ENCODE results near the gene TMEM229B.
"Not testable (repeated sequence)": the region's sequence is repeated elsewhere in the genome, so short reads cannot be mapped to it uniquely, and the experiment has no call there.

Gene TMEM229B

DNA sequence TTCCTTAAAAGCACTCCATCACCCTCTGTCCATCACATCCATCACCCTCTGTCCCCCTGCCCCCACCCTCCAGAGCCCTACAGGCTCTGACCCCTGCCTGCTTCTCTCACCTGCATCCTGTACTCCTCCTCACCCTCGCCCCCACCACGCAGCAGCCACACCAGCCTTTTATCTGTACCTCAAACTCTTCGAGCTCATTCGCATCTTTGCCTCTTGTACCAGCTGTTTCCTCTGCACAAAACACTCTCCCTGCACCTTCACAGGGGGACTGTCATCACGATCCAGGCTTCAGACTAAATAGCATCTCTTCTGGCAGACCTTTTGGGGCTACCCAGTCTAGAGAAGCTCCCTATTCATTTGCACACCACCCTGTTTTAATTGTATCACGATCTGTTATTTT lies 24.1 kb downstream of the TMEM229B start:
- no peaks in the 10 kb centered on the region for H3K27me3 ChIP-seq (ENCODE audit: low read depth, low read length)
- H3K9me3 ChIP-seq (ENCODE audit: control insufficient read depth in 1 of 2, low read length in 2 of 2) = no peaks in the 10 kb centered on the region
- H3K4me3 ChIP-seq (ENCODE audit: low read depth in 1 of 2, low read length in 2 of 2) = no peak overlapping the region
- H3K4me1 ChIP-seq (ENCODE audit: control insufficient read depth in 1 of 2, insufficient read depth in 2 of 2, low read length in 2 of 2) = no peaks in the 10 kb centered on the region
- H3K27ac ChIP-seq (ENCODE audit: low read length) = no peak overlapping the region
- no peaks in the 10 kb centered on the region for H3K36me3 ChIP-seq (ENCODE audit: control insufficient read depth in 1 of 2, insufficient read depth in 2 of 2, low read length in 2 of 2)

DNA sequence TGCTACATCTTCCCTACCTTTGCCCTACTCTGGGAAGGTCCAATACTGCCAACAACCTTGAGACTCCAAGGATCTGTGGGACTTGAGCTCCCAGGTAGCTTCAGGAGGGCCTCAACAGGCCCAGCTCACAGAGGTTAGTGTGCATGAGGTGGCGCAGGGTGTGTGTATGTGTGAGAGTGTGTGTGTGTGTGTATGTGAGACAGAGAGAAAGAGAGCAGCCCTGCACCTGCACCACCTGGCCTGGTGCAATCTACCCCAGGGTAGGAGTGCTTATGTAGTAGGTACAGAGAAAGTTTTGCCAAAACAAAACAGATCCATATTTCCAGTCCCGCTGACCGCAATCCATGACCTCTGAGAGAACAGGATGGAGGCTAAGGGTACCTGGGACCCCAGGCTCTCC lies 24.6 kb downstream of the TMEM229B start:
- no peak overlapping the region for H3K27ac ChIP-seq (ENCODE audit: low read length)
- H3K36me3 ChIP-seq (ENCODE audit: control insufficient read depth in 1 of 2, insufficient read depth in 2 of 2, low read length in 2 of 2) = no peaks in the 10 kb centered on the region
- no peaks in the 10 kb centered on the region for H3K4me1 ChIP-seq (ENCODE audit: control insufficient read depth in 1 of 2, insufficient read depth in 2 of 2, low read length in 2 of 2)

DNA sequence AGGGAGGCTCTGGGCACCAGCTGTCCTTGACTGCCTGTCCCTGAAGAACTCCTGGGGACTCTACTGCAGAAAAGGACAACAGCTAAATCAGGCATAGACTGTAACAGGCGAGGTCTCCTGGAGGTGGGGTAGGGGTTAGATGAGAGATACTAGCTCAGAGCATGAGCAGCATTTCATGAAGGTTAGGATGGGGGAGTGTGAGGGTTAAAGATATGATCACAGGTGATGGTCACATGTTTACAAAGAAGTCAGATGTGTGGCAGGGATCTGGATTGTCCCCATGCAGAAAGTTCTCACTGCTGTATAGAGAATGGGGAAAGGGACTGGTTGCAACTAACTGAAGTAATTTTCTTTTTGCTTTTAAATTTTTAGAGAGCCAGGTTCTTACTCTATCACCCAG lies 26.5 kb downstream of the TMEM229B start:
- Histone ChIP-seq H3K9me3 (ENCODE audit: control insufficient read depth in 1 of 2, low read length in 2 of 2) (no peaks in the 10 kb centered on the region), H3K27me3 (ENCODE audit: low read depth, low read length) (no peaks in the 10 kb centered on the region), H3K4me1 (ENCODE audit: control insufficient read depth in 1 of 2, insufficient read depth in 2 of 2, low read length in 2 of 2) (no peaks in the 10 kb centered on the region), H3K4me3 (ENCODE audit: low read depth in 1 of 2, low read length in 2 of 2) (no peak overlapping the region), H3K36me3 (ENCODE audit: control insufficient read depth in 1 of 2, insufficient read depth in 2 of 2, low read length in 2 of 2) (no peaks in the 10 kb centered on the region), H3K27ac (ENCODE audit: low read length) (no peak overlapping the region)

More for the DNA sequence above, 24.6 kb downstream of the TMEM229B start:
- Histone ChIP-seq H3K4me3 (ENCODE audit: low read depth in 1 of 2, low read length in 2 of 2) (no peak overlapping the region), H3K9me3 (ENCODE audit: control insufficient read depth in 1 of 2, low read length in 2 of 2) (no peaks in the 10 kb centered on the region), H3K27me3 (ENCODE audit: low read depth, low read length) (no peaks in the 10 kb centered on the region)

DNA sequence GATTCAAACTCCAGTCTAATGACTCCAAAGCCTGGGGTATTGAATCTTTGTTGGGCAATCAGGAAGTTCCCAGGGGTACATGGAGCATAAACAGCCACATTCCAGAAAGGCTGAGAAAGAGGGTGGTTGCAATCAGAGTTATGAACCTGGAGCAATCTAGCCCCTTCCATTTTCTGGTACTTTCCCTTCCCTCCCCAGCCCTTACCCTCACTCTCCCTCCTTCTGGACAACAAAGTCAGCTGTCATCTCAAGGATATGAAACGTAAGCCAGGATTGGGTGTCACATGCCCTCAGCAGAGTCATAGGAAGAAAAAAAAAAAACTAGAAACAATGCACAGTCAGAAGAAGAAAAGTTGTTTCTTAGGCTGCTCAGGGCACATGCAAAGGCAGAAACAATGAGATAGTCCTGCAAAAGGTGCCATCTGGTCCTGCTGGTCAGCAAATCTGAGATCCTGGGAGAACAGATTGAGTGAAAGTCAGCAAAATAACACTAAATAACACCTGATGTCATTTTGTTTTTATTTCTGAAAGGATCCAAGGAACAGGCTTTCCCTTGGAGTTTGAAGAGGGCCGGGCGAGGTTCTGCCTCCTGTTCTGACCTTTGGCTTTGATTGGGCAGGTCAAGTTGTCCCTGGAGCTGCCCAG lies 27.1 kb downstream of the TMEM229B start:
- H3K27ac ChIP-seq (ENCODE audit: low read length) = no peak overlapping the region
- no peaks in the 10 kb centered on the region for H3K9me3 ChIP-seq (ENCODE audit: control insufficient read depth in 1 of 2, low read length in 2 of 2)
- H3K36me3 ChIP-seq (ENCODE audit: control insufficient read depth in 1 of 2, insufficient read depth in 2 of 2, low read length in 2 of 2) = no peaks in the 10 kb centered on the region
- H3K27me3 ChIP-seq (ENCODE audit: low read depth, low read length) = no peaks in the 10 kb centered on the region
- no peaks in the 10 kb centered on the region for H3K4me1 ChIP-seq (ENCODE audit: control insufficient read depth in 1 of 2, insufficient read depth in 2 of 2, low read length in 2 of 2)
- H3K4me3 ChIP-seq (ENCODE audit: low read depth in 1 of 2, low read length in 2 of 2) = no peak overlapping the region

DNA sequence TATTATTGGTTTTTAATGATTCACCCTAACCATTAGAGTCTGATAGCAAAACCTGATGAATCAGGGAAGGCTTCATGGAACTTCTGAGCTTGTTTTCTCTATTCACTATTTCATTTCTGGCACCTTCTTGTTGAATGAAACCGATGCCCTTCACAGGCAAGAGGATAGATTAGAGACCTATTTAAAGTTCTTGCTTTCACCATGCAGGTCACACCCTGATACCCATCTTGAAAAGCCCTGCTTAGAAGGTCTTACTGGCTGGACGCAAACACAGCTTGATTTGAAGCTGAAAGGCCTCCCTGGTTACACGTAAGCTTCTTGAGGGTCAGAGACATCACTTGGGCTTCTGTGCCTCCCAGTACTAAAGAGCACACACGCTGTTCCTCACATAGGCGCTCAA lies 29.2 kb downstream of the TMEM229B start:
- H3K27ac ChIP-seq (ENCODE audit: low read length) = no peak overlapping the region
- no peaks in the 10 kb centered on the region for H3K4me1 ChIP-seq (ENCODE audit: control insufficient read depth in 1 of 2, insufficient read depth in 2 of 2, low read length in 2 of 2)
- H3K9me3 ChIP-seq (ENCODE audit: control insufficient read depth in 1 of 2, low read length in 2 of 2) = no peaks in the 10 kb centered on the region
- H3K4me3 ChIP-seq (ENCODE audit: low read depth in 1 of 2, low read length in 2 of 2) = no peak overlapping the region
- H3K36me3 ChIP-seq (ENCODE audit: control insufficient read depth in 1 of 2, insufficient read depth in 2 of 2, low read length in 2 of 2) = no peaks in the 10 kb centered on the region
- no peaks in the 10 kb centered on the region for H3K27me3 ChIP-seq (ENCODE audit: low read depth, low read length)

DNA sequence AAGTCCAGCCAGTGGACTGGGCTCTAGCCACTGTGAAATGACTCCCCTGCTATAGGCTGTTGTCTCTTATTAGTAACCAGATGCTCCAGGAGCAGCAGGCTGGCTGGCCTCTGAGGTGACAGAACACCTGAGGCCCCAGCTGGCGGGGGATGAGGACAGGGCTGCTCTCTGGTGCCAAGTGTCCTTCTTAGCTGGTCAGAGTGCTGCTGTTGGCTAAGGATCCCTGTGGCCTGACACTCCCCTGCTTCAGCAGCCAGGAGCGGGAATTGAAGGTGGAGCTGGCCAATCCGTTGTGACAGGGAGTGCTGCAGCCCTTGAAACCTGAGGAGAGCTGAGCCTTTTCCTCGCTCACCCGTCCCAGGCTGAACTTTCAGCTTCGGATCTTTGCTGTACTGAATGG lies 30.7 kb downstream of the TMEM229B start:
- H3K4me1 ChIP-seq (ENCODE audit: control insufficient read depth in 1 of 2, insufficient read depth in 2 of 2, low read length in 2 of 2) = no peaks in the 10 kb centered on the region
- H3K4me3 ChIP-seq (ENCODE audit: low read depth in 1 of 2, low read length in 2 of 2) = no peak overlapping the region
- no peaks in the 10 kb centered on the region for H3K9me3 ChIP-seq (ENCODE audit: control insufficient read depth in 1 of 2, low read length in 2 of 2)
- no peaks in the 10 kb centered on the region for H3K36me3 ChIP-seq (ENCODE audit: control insufficient read depth in 1 of 2, insufficient read depth in 2 of 2, low read length in 2 of 2)
- no peak overlapping the region for H3K27ac ChIP-seq (ENCODE audit: low read length)
- no peaks in the 10 kb centered on the region for H3K27me3 ChIP-seq (ENCODE audit: low read depth, low read length)

DNA sequence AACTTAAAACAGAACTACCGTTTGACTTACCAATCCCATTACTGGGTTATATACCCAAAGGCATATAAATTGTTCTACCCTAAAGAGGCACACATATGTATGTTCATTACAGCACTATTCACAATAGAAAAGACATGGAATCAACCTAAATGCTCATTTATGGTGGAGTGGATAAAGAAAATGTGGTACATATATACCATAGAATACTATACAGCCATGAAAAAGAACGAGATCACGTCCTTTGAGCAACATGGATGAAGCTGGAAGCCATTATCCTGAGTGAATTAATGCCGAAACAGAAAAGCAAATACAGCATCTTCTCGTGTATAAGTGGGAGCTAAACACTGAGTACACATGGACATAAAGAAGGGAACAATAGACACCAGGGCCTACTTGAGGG lies 31.8 kb downstream of the TMEM229B start:
- Histone ChIP-seq H3K9me3 (ENCODE audit: control insufficient read depth in 1 of 2, low read length in 2 of 2) (no peaks in the 10 kb centered on the region), H3K27me3 (ENCODE audit: low read depth, low read length) (no peaks in the 10 kb centered on the region), H3K4me3 (ENCODE audit: low read depth in 1 of 2, low read length in 2 of 2) (no peak overlapping the region), H3K36me3 (ENCODE audit: control insufficient read depth in 1 of 2, insufficient read depth in 2 of 2, low read length in 2 of 2) (no peaks in the 10 kb centered on the region), H3K27ac (ENCODE audit: low read length) (no peak overlapping the region), H3K4me1 (ENCODE audit: control insufficient read depth in 1 of 2, insufficient read depth in 2 of 2, low read length in 2 of 2) (no peaks in the 10 kb centered on the region)

DNA sequence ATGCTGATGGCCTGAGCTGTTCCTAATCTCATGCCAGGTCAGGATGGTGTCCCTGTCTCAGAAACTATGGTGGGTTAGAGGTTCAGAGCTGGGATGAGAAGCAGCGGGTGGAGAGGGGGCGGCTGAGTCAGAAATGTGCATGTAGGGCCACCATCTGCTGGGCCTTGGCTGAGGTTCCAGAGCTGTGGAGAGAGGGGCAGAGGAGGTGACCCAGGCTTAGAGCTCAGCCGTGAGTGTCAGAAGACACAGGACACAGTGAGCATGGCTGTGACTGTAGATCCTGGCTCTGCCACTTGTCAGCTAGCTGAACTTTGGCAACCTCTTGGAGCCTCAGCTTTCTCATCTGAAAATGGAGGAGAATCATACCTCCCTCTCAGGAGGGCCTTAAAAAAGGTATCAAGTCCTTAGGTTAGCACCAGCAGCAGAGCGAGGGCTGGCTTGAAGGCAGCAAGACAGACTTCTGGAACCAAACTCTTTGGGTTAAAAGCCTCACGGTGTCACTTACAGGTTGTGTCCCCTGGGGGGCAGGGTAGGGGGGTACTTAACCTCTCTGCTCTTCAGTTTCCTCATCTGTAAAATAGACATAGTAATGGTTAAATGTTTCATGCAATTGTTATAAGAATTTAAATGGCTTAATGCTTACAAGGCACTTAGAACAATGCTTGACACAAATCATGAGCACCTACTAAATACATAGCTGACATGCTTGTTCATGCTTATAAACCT lies 34.8 kb downstream of the TMEM229B start:
- Histone ChIP-seq H3K36me3 (ENCODE audit: control insufficient read depth in 1 of 2, insufficient read depth in 2 of 2, low read length in 2 of 2) (no peaks in the 10 kb centered on the region), H3K27me3 (ENCODE audit: low read depth, low read length) (no peaks in the 10 kb centered on the region), H3K4me3 (ENCODE audit: low read depth in 1 of 2, low read length in 2 of 2) (no peak overlapping the region), H3K4me1 (ENCODE audit: control insufficient read depth in 1 of 2, insufficient read depth in 2 of 2, low read length in 2 of 2) (no peaks in the 10 kb centered on the region), H3K9me3 (ENCODE audit: control insufficient read depth in 1 of 2, low read length in 2 of 2) (no peaks in the 10 kb centered on the region), H3K27ac (ENCODE audit: low read length) (no peak overlapping the region)

DNA sequence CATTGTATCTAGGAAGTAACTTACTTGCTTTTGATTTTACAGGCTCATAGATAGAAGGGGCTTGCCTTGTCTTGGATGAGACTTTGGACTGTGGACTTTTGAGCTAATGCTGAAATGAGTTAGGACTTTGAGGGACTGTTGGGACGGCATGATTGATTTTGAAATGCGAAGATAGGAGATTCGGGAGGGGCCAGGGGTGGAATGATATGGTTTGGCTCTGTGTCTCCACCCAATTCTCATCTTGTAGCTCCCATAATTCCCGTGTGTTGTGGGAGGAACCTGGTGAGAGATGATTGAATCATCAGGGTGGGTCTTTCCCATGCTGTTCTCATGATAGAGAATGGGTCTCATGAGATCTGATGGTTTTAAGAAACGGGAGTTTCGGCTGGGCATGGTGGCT lies 36.9 kb downstream of the TMEM229B start:
- H3K4me1 ChIP-seq (ENCODE audit: control insufficient read depth in 1 of 2, insufficient read depth in 2 of 2, low read length in 2 of 2); H3K36me3 ChIP-seq (ENCODE audit: control insufficient read depth in 1 of 2, insufficient read depth in 2 of 2, low read length in 2 of 2); H3K27ac ChIP-seq (ENCODE audit: low read length); H3K9me3 ChIP-seq (ENCODE audit: control insufficient read depth in 1 of 2, low read length in 2 of 2); H3K27me3 ChIP-seq (ENCODE audit: low read depth, low read length); H3K4me3 ChIP-seq (ENCODE audit: low read depth in 1 of 2, low read length in 2 of 2): not testable (repeated sequence)

DNA sequence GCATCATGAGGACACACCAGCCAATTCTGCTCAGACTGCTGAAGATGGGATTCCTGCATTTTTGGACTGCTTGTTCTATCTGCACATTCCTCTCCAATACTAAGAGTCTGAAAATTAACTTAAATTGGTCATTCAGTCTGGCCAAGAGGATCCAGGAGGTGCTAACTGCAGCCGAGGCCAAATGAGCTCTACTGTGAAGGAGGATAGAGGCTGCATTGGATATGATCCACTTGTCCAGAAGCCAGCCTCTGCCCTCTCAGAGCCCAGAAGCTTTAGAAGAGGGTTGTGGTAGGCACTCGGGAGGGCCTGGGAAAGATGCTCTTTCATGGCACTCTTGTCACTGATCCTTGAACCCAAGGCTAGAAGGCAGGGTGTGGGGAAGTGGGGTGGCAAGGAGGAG lies 39.4 kb downstream of the TMEM229B start:
- no peaks in the 10 kb centered on the region for H3K27me3 ChIP-seq (ENCODE audit: low read depth, low read length)
- H3K4me3 ChIP-seq (ENCODE audit: low read depth in 1 of 2, low read length in 2 of 2) = no peak overlapping the region
- no peak overlapping the region for H3K27ac ChIP-seq (ENCODE audit: low read length)
- H3K9me3 ChIP-seq (ENCODE audit: control insufficient read depth in 1 of 2, low read length in 2 of 2) = no peaks in the 10 kb centered on the region
- no peaks in the 10 kb centered on the region for H3K36me3 ChIP-seq (ENCODE audit: control insufficient read depth in 1 of 2, insufficient read depth in 2 of 2, low read length in 2 of 2)
- H3K4me1 ChIP-seq (ENCODE audit: control insufficient read depth in 1 of 2, insufficient read depth in 2 of 2, low read length in 2 of 2) = peaks cover 0 to 3% of the 10 kb centered on the region in 2 donors

DNA sequence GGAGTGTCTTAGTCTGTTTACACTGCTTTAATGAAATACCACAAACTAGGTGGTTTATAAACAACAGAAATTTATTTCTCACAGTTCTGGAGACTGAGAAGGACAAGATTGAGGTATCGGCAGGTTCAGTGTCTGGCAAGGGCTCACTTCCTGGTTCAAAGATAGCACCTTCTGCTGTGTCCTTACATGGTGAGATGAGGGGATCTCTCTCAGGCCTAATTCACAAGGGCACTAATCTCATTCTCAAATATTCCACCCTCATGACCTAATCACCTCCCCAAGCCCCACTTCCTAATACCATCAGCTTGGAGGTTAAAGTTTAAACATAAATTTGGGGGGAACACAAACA lies 41.5 kb downstream of the TMEM229B start:
- Histone ChIP-seq H3K36me3 (ENCODE audit: control insufficient read depth in 1 of 2, insufficient read depth in 2 of 2, low read length in 2 of 2) (no peaks in the 10 kb centered on the region), H3K4me3 (ENCODE audit: low read depth in 1 of 2, low read length in 2 of 2) (no peak overlapping the region), H3K9me3 (ENCODE audit: control insufficient read depth in 1 of 2, low read length in 2 of 2) (no peaks in the 10 kb centered on the region), H3K27me3 (ENCODE audit: low read depth, low read length) (no peaks in the 10 kb centered on the region), H3K4me1 (ENCODE audit: control insufficient read depth in 1 of 2, insufficient read depth in 2 of 2, low read length in 2 of 2) (peaks cover 0 to 3% of the 10 kb centered on the region in 2 donors), H3K27ac (ENCODE audit: low read length) (no peak overlapping the region)

Measured in muscle layer of duodenum (tissue), 2 donors.